ENCODE results near the gene PCDH10.
A peak's percentile ranks its signal among the peaks of the same experiment; 100 is the strongest.

PCDH10 gene

DNA sequence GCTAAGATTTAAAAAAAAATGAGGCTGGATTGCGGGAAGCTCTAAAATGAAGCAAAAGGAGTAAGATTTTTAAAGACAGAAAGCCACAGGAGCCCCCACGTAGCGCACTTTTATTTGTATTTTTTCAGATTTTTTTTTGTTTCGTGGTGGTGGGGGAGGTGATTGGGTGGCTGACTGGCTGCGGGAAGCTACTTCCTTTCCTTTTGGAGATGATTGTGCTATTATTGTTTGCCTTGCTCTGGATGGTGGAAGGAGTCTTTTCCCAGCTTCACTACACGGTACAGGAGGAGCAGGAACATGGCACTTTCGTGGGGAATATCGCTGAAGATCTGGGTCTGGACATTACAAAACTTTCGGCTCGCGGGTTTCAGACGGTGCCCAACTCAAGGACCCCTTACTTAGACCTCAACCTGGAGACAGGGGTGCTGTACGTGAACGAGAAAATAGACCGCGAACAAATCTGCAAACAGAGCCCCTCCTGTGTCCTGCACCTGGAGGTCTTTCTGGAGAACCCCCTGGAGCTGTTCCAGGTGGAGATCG, 908 bp downstream of the PCDH10 start:
- no peak for DNase-seq

DNA sequence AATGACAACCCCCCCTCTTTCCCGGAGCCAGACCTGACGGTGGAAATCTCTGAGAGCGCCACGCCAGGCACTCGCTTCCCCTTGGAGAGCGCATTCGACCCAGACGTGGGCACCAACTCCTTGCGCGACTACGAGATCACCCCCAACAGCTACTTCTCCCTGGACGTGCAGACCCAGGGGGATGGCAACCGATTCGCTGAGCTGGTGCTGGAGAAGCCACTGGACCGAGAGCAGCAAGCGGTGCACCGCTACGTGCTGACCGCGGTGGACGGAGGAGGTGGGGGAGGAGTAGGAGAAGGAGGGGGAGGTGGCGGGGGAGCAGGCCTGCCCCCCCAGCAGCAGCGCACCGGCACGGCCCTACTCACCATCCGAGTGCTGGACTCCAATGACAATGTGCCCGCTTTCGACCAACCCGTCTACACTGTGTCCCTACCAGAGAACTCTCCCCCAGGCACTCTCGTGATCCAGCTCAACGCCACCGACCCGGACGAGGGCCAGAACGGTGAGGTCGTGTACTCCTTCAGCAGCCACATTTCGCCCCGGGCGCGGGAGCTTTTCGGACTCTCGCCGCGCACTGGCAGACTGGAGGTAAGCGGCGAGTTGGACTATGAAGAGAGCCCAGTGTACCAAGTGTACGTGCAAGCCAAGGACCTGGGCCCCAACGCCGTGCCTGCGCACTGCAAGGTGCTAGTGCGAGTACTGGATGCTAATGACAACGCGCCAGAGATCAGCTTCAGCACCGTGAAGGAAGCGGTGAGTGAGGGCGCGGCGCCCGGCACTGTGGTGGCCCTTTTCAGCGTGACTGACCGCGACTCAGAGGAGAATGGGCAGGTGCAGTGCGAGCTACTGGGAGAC, 1.6 kb downstream of the PCDH10 start:
- DNase-seq, result no peak

DNA sequence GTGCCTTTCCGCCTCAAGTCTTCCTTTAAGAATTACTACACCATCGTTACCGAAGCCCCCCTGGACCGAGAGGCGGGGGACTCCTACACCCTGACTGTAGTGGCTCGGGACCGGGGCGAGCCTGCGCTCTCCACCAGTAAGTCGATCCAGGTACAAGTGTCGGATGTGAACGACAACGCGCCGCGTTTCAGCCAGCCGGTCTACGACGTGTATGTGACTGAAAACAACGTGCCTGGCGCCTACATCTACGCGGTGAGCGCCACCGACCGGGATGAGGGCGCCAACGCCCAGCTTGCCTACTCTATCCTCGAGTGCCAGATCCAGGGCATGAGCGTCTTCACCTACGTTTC, 2.2 kb downstream of the PCDH10 start:
- DNase-seq, result no peak

DNA sequence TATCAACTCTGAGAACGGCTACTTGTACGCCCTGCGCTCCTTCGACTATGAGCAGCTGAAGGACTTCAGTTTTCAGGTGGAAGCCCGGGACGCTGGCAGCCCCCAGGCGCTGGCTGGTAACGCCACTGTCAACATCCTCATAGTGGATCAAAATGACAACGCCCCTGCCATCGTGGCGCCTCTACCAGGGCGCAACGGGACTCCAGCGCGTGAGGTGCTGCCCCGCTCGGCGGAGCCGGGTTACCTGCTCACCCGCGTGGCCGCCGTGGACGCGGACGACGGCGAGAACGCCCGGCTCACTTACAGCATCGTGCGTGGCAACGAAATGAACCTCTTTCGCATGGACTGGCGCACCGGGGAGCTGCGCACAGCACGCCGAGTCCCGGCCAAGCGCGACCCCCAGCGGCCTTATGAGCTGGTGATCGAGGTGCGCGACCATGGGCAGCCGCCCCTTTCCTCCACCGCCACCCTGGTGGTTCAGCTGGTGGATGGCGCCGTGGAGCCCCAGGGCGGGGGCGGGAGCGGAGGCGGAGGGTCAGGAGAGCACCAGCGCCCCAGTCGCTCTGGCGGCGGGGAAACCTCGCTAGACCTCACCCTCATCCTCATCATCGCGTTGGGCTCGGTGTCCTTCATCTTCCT, 2.7 kb downstream of the PCDH10 start:
- no peak for DNase-seq

DNA sequence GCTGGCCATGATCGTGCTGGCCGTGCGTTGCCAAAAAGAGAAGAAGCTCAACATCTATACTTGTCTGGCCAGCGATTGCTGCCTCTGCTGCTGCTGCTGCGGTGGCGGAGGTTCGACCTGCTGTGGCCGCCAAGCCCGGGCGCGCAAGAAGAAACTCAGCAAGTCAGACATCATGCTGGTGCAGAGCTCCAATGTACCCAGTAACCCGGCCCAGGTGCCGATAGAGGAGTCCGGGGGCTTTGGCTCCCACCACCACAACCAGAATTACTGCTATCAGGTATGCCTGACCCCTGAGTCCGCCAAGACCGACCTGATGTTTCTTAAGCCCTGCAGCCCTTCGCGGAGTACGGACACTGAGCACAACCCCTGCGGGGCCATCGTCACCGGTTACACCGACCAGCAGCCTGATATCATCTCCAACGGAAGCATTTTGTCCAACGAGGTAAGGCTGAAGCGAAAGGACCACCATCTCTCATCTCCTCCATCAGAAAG, 3.3 kb downstream of the PCDH10 start:
- DNase-seq, result no peak

DNA sequence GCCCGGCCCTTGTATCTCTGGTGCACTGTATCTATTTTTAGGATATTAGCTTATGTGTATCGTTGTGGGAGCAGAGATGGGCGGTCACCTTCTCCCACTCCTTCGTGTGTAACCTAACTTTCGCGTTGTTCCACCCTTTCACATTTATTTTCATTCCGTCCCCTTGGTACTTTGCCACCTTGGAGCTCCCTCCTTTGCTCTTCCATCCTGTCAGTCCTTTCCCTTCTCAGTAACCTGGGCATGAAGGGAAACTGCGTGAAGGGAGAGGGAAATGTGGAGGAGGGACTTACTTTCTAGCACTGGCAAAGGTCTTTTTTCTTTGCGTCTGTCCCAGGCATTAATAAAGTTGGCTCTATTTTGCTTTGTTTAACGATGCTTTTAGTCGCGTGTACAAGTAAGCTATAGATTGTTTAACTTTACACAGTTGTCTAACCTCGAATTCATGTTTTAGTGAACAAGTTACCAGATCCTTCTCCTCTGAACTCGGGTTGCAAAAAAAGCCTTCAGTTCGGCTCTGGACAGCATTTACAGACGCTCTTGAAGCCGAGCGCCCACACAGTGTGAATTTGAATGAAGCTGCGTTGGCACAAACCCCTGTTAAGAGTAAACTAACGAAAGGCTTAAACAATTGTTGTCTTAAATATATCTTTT, 3.9 kb downstream of the PCDH10 start:
- DNase-seq, result no peak

DNA sequence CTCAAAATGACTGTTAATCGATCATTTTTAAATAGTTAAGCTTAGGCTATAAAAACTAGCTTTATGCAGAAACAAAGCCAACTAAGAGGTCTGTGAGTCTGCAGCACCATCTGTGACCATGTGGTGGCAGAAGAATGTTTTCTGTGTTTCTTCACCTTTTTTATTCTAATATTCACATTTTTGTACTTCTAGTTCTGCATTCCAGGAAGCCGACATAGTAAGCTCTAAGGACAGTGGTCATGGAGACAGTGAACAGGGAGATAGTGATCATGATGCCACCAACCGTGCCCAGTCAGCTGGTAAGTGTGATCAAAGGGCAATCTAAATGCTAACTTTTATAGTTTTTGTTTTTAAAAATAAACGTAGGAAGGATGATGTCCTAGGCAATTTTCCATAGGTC, 5.6 kb downstream of the PCDH10 start:
- peak; percentile 58 to 68 for DNase-seq

DNA sequence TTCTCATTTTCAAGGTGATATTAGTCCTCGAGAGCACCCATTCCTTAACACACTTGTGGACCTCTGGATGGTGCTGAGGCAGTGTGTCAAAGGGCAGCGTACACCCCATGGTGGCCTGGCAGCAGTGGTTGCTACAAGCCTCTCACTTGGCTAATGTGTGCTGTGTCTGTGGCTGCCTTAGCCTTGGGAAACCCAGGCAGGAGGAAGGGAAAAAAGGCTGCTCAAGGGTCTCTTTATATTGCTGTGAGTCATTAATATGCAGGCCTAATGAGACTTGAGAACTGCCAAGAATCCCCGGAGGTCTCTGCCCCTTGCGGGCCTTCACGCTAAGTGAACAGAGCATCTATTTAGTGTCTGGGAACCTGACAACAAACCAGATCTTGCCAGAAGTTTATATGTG, 7.0 kb downstream of the PCDH10 start:
- no peak for DNase-seq

DNA sequence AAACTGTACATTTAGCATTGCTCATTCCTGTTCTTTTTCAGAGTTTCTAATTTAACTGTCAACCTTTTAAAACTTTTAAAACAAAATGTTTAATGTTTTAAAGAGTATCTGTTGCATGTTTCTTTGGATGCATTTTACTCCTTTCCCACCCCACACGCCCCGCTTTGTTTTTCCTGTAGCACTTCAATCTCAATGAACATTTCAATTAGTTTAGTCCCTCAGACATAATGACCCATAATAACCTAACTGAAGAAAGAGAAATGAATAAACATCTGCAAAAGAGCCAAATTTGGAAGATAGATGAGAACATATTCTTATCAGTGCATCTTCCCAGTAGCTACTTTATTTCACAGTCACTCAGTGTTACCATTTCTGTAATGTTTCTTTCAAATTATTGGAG, 7.5 kb downstream of the PCDH10 start:
- no peak for DNase-seq

DNA sequence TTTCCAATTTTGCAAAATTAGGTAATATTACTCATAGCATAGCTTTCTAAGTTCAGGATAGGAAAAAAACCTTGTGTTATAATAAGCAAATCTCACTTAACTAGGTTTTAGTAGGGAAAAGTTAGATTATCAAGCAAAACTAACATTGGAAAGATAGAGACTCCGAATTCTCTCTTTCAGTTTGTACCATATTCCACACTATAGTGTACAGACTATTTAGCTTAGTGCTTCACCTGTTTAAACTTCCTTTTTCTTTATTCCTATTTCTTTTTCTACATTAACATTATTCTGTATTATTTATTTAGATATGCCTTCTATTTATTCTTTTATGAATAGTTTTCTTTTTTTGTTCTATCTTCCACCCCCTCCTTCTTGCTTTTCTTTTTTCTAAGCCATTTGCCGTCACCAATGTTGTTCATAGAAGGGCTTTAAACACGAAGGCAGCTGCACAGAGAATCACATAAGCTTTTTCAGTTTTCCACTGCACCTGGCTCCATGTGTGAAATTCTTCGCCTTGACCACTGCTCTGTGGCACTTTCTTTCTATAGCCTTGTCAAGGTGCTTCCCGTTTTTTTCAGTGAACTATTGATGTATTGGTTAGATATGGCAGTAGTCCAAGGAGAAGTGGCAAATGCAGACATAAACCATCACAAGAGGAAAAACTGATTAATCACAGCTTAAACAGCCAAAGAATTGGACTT, 8.5 kb downstream of the PCDH10 start:
- DNase-seq, result peak; percentile 60 to 69

DNA sequence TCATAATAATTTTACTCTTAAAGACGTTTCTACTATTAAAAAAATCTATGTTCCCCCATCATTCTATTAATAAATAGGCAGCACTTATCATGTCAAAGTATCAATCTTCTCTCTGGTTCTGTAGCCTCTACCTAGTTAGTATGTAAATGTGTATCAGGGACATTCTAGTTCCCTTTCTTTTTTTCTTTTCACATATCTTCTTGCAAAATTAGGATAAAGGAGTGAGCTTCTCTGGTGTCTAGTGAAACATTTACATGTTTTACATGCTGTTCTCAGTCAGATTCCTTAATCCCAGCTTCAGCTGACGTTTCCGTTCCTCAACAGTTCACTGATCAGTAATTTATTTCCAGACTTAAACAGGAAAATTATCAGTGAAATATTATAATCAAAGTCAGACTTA, 11.8 kb downstream of the PCDH10 start:
- no peak for DNase-seq

DNA sequence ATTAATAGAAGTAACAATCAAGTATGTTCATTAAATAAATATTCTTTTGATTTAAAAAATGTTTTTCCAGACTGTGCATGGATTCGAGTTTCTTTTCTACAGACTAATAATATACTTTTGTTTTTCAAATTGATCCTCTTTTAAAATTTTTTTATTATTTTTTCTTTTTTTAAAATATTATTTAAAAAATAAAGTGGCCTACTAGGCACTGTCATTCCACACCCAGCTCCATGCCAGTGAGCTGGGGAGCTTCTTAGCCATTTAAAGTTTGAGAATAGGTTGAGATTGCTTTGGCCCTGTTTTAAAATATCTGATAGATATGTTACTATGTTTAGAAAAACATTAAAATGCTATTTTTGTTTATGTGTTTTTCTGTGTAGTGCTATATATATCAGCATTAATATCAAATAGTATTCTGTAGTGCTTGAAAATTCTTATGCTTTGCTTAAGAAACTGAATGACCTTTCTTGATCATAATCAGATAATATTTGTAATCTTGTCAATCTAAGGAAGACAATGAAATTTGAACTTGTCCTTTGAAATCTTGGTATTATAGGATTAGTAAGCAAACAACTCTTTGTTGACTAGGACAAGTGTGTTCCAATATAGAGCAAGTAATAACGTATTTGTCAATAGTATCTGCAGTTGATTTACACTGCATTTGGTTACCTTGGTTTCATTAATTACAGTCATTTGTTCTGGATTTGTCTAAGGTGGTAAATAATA, 12.6 kb downstream of the PCDH10 start:
- no peak for DNase-seq

DNA sequence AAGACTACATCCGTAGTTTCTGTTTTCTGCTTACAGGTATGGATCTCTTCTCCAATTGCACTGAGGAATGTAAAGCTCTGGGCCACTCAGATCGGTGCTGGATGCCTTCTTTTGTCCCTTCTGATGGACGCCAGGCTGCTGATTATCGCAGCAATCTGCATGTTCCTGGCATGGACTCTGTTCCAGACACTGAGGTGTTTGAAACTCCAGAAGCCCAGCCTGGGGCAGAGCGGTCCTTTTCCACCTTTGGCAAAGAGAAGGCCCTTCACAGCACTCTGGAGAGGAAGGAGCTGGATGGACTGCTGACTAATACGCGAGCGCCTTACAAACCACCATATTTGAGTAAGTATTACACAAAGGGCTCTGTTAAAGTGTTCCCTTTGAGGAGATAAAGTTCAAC, 13.8 kb downstream of the PCDH10 start:
- no peak for DNase-seq

DNA sequence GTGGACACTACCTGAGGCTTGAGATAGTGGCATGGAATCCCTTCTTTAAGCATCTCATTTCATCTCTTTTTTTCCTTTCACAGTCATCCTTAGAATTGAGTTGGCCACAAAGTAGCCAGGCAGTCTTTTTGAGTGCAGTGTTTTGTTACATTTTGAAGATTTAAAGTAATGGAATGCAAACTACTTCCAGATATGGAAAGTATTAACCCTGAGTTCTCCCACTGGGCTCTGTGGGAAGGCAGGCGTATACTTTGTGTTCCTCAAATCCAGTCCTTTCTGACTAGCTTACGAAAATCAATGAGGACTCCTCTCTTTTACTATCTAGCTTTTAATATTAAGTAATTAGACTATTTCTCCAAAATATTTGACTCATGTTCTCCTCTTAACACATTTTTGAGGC, 29.9 kb downstream of the PCDH10 start:
- DNase-seq, result no peak

DNA sequence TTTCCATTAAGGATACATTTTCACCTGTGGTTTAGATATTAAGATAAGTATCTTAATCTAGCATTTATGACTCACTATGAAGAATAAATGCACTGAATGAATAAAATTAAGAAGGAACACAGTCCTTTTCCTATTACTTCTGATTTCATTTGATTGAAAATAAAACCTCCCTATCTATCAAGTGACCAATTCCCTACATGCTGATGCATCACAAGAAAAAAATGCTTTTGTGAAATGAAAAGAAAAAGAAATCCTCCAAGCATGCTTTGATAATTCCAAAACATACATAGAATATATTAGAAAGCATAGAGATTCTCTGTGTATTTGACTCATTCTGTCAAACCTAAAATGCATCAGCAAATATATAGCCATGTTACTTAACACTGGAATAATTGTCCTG, 37.1 kb downstream of the PCDH10 start:
- DNase-seq, result no peak

DNA sequence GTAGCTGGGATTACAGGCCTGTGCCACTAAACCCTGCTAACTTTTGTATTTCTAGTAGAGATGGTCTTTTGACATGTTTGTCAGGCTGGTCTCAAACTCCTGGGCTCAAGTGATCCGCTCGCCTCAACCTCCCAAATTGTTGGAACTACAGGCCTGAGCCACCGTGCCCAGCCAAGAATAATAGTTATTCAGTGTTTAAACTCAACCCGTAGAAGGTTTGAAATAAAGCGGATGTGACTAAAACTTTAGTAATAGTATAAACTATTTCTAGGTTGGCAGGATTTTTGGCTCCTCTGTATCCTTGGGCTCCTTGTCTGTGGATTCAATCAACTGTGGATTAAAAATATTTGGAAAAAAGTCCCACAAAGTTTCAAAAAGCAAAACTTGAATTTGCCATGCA, 37.8 kb downstream of the PCDH10 start:
- no peak for DNase-seq

DNA sequence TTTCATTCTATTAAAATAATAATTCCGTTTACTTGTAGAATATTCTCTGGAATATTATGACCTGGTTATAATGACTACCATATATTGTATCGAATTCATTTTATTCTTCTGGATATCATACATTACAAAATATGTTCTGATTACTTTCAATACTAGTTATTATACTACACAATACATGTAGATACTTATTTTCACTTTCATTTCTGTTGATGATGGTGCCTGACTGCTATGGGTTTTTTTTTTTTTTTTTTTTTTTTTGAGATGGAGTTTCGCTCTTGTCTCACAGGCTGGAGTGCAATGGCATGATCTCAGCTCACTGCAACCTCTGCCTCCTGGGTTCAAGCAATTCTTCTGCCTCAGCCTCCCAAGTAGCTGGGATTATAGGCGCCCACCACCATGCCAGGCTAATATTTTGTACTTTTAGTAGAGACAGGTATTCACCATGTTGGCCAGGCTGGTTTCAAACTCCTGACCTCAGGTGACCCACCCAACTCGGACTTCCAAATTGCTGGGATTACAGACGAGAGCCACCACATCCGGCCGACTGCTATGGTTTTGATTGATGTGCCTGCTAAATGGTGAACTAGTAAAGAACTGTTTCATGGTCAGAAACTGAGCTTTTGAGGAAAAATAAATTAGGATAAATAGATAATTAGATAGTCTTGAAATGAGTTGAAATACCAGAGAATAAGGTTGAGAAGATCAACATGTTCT, 39.5 kb downstream of the PCDH10 start:
- DNase-seq, result no peak

DNA sequence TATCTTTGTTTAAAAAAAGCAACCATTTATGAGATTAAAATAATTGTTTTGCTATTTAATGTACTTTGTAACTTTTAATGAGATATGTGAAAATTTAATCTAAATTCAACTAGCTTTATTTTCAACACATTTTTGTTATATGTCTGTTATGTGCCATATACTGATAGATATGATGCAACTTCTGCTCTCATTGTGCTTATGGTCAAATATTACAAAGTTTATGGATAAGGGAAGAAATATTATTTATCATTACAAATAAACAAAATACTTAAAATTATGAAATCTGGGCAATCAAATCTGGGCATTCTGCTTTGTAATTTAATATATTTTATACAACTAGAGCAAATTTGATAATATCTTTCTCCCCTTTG, 40.0 kb downstream of the PCDH10 start:
- no peak for DNase-seq

DNA sequence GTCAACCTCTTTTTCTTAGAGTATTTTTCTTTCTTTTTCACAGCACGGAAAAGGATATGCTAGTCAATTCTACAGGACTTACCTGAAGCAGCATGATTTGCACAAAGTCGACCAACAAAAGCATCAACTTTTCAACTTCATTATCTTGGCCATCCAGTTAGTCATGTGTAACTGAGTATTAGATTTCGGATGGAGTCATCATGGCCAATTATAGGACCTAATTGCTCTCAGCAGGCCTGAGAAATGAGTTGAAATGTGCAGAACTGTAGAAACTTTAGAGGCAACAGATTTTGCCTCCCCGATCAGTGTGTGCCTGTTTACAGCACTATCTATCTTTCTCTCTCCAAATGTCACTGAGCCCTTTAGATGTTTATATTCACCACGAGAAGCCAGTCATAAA, 41.0 kb downstream of the PCDH10 start:
- DNase-seq, result no peak

DNA sequence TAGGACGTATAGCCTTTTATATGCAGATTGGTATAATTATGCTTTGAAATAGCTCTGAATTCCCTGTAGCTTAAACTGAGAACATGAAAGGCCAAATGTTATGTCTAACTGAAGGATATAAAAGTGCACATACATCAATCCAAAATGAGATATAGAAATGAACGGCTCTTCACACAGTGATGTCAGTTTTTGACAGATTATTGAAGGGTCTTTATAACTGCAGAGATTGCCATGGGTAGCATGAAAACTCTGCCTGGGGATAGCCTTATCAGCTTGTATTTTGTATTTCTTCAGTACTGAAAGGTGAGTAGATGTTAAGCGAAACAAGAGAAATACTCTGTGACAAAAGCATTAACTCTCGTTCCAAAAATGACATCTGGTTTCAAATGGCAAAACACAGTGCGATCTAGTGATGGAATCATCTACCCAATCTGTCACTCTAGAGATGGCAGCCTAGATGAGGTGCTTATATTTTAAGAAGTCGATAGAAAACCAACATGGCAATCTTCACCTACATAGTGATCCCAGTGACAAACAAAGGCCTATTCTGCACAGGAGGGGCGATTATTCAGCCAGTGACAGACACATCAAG, 59.7 kb downstream of the PCDH10 start:
- DNase-seq, result no peak

DNA sequence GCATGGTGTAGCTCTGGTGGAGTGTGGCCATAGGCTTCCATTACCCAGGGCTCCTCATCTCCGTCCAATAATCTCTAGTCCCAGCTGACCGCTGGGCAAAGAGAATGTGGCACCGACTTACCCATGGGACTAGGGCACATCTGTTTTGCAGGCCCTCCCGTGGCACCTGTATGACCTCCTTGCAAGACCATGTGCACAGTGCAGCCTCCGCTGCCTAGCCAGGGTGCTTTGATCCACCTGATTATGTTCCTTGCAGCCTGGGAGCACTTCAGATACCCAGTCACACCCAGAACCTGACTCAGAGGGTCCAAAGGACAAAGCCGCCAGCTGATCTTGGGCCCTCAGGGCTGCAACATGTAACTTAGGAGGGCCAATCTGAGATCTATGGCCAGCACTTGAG, 84.8 kb downstream of the PCDH10 start:
- DNase-seq, result no peak

Data from Kasumi-1 (cell line).